ENCODE results near the gene CRACR2A. TPM values are rescaled to one million over a fixed set of nuclear protein-coding genes. Genes with fewer than 3 reads are reported as not detected.

The CRACR2A gene
- total RNA-seq, 4 donors from 2014 or later = 1.1 to 3.3 (median 2.8) TPM

DNA sequence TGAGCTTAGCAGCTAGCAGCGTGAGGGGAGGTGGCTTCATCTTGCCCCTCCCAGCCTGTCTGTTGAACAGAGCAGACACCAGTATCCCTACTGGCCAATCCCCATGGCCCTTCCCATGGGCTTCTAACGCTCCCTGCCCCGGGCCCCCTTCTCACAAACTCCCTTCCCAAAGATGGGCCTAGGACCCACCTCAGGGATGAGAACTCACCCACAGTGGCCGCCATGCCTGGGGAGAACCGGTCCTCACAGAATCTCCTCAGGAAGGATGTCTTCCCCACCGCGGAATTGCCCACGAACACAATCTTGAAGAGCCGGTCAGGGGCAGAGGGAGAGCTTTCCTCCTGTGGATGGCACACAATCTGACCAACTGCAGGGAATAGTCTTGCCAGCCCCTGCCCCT, 119.5 kb downstream of the CRACR2A start:
- WGBS = 96% methylated on average over 7 of the region's 9 CpGs

DNA sequence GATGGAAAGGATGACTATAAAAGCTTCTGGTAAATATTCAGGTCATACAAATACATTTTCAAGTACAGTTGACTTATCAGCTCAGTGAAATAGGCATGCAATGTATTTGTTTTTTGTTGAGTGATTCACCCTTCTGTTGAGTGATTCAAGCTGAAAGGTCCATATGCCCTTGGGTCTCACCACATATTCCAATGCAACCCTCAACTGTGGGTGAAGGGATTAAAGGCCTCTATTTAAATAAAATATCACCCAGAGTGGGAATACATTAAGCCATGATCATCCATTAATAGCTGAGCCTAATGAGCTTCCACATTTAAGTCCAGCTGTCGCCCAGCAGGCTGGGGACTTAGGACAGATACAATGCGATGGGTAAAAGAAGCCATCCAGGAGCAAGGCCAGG, 120.2 kb downstream of the CRACR2A start:
- 97% methylated on average over 2 of the region's 2 CpGs for WGBS
- DNase-seq (ENCODE audit: extremely low spot score) = no peak
- H3K27ac ChIP-seq (replicated peaks in 1 of 4) = no peak overlapping the region
- TF ChIP-seq EP300 (IDR thresholded peaks at IDR 0.05) (no peak), POLR2A (IDR thresholded peaks at IDR 0.05; ENCODE audit: low read depth) (no peak), POLR2AphosphoS5 (IDR thresholded peaks at IDR 0.05) (no peak)
- TF ChIP-seq, protein P1, sequence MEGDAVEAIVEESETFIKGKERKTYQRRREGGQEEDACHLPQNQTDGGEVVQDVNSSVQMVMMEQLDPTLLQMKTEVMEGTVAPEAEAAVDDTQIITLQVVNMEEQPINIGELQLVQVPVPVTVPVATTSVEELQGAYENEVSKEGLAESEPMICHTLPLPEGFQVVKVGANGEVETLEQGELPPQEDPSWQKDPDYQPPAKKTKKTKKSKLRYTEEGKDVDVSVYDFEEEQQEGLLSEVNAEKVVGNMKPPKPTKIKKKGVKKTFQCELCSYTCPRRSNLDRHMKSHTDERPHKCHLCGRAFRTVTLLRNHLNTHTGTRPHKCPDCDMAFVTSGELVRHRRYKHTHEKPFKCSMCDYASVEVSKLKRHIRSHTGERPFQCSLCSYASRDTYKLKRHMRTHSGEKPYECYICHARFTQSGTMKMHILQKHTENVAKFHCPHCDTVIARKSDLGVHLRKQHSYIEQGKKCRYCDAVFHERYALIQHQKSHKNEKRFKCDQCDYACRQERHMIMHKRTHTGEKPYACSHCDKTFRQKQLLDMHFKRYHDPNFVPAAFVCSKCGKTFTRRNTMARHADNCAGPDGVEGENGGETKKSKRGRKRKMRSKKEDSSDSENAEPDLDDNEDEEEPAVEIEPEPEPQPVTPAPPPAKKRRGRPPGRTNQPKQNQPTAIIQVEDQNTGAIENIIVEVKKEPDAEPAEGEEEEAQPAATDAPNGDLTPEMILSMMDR (IDR thresholded peaks at IDR 0.05) = no peak
- H3K36me3 ChIP-seq = peaks cover 0 to 2% (median 0%) of the 10 kb centered on the region in 4 donors
- H3K4me1 ChIP-seq = no peaks in the 10 kb centered on the region
- no peaks in the 10 kb centered on the region for H3K9me3 ChIP-seq
- H3K4me3 ChIP-seq = no peak overlapping the region
- peaks cover 0 to 5% (median 0%) of the 10 kb centered on the region in 4 donors for H3K27me3 ChIP-seq
- intact Hi-C loops (cut with DNase I) = no loop called here

More for the DNA sequence above, 119.5 kb downstream of the CRACR2A start:
- no peaks in the 10 kb centered on the region for H3K4me1 ChIP-seq
- intact Hi-C loops (cut with DNase I) = no loop called here
- H3K27me3 ChIP-seq = peaks cover 0 to 5% (median 0%) of the 10 kb centered on the region in 4 donors
- no peaks in the 10 kb centered on the region for H3K9me3 ChIP-seq
- DNase-seq (ENCODE audit: extremely low spot score) = no peak
- no peak overlapping the region for H3K27ac ChIP-seq (replicated peaks in 1 of 4)
- H3K4me3 ChIP-seq = no peak overlapping the region
- TF ChIP-seq, protein P1 (IDR thresholded peaks at IDR 0.05) = no peak
- TF ChIP-seq EP300 (IDR thresholded peaks at IDR 0.05) (no peak), POLR2A (IDR thresholded peaks at IDR 0.05; ENCODE audit: low read depth) (no peak), POLR2AphosphoS5 (IDR thresholded peaks at IDR 0.05) (no peak)
- H3K36me3 ChIP-seq = peaks cover 0 to 5% (median 0%) of the 10 kb centered on the region in 4 donors

GRCh38 chr12:3632256-3632655, 120.7 kb downstream of the CRACR2A start:
- peaks cover 0 to 2% (median 0%) of the 10 kb centered on the region in 4 donors for H3K36me3 ChIP-seq
- H3K27me3 ChIP-seq = peaks cover 0 to 5% (median 0%) of the 10 kb centered on the region in 4 donors
- H3K4me1 ChIP-seq = no peaks in the 10 kb centered on the region
- DNase-seq (ENCODE audit: extremely low spot score) = no peak
- intact Hi-C loops (cut with DNase I) = no loop called here
- H3K9me3 ChIP-seq = no peaks in the 10 kb centered on the region
- 100% methylated on average over 1 of the region's 1 CpG for WGBS
- no peak for TF ChIP-seq EP300 (IDR thresholded peaks at IDR 0.05)
- no peak for TF ChIP-seq POLR2AphosphoS5 (IDR thresholded peaks at IDR 0.05)
- no peak for TF ChIP-seq POLR2A (IDR thresholded peaks at IDR 0.05; ENCODE audit: low read depth)
- TF ChIP-seq, protein P1 (IDR thresholded peaks at IDR 0.05) = no peak
- H3K27ac ChIP-seq (replicated peaks in 1 of 4) = no peak overlapping the region
- H3K4me3 ChIP-seq = no peak overlapping the region

- DNase-seq (ENCODE audit: extremely low spot score) = no peak
- Histone ChIP-seq H3K36me3 (peaks cover 0 to 7% (median 2%) of the 10 kb centered on the region in 4 donors), H3K4me3 (no peak overlapping the region), H3K9me3 (no peaks in the 10 kb centered on the region), H3K27me3 (peaks cover 0 to 5% (median 0%) of the 10 kb centered on the region in 4 donors), H3K4me1 (no peaks in the 10 kb centered on the region), H3K27ac (replicated peaks in 1 of 4) (no peak overlapping the region)
- TF ChIP-seq, protein P1 (IDR thresholded peaks at IDR 0.05) = no peak
- no peak for TF ChIP-seq EP300 (IDR thresholded peaks at IDR 0.05)
- TF ChIP-seq POLR2AphosphoS5 (IDR thresholded peaks at IDR 0.05) = no peak
- TF ChIP-seq POLR2A (IDR thresholded peaks at IDR 0.05; ENCODE audit: low read depth) = no peak
- intact Hi-C loops (cut with DNase I) = no loop called here
- 74% methylated on average over 2 of the region's 2 CpGs for WGBS
Observed at GRCh38 chr12:3631759-3632158, 121.2 kb downstream of the CRACR2A start.

DNA sequence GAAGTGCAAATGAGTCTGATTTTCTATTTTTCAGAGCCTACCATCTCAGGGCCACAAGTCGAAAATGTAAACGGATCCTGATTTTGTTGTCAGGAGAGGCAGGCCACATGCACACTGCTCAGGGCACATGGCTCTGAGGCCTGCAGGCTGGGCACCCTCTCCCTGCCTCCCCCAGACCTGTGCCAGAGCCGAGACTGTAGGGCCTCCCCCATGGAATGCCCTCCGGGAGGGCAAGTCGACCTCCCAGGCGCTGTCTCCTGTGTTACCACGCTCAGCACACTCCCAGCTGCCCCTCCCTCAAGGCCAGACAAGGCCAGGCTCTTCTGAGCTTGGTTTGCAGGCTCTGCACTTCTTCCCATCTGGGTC, 121.7 kb downstream of the CRACR2A start:
- intact Hi-C loops (cut with DNase I) = no loop called here
- DNase-seq (ENCODE audit: extremely low spot score) = no peak

More for the DNA sequence above, 121.7 kb downstream of the CRACR2A start:
- Histone ChIP-seq H3K9me3 (no peaks in the 10 kb centered on the region), H3K27ac (replicated peaks in 1 of 4) (no peak overlapping the region), H3K4me3 (no peak overlapping the region), H3K36me3 (peaks cover 0 to 10% (median 2%) of the 10 kb centered on the region in 4 donors), H3K27me3 (peaks cover 0 to 5% (median 0%) of the 10 kb centered on the region in 4 donors), H3K4me1 (no peaks in the 10 kb centered on the region)
- 83% methylated on average over 2 of the region's 7 CpGs for WGBS
- TF ChIP-seq EP300 (IDR thresholded peaks at IDR 0.05) = no peak
- no peak for TF ChIP-seq POLR2A (IDR thresholded peaks at IDR 0.05; ENCODE audit: low read depth)
- TF ChIP-seq, protein P1 (IDR thresholded peaks at IDR 0.05) = no peak
- TF ChIP-seq POLR2AphosphoS5 (IDR thresholded peaks at IDR 0.05) = no peak
